Loucy (cell line): ENCODE data around the gene PRR36.

Experiments
- H2AFZ ChIP-seq: fragments of 200-600 bp; sonication (generic); 2 replicates; pipeline ENCODE4 v1.6.0; 2016; ENCODE audit warnings: antibody characterized with exemption, mild to moderate bottlenecking, low read length, moderate library complexity
- H3F3A ChIP-seq: fragments of 200-600 bp; 2 replicates; pipeline ENCODE4 v1.6.0; 2016; ENCODE audit warnings: antibody characterized with exemption, low read depth, mild to moderate bottlenecking
- H3K27me3 ChIP-seq: fragments of 200-600 bp; sonication (generic); 2 replicates; pipeline ENCODE4 v1.6.1; 2014; ENCODE audit warnings: low read length, mild to moderate bottlenecking; ENCODE audit not compliant: insufficient read depth, poor library complexity, severe bottlenecking
- H3K36me3 ChIP-seq: fragments of 200-600 bp; sonication (generic); 2 replicates; pipeline ENCODE4 v1.6.1; 2016; ENCODE audit warnings: low read length; ENCODE audit not compliant: insufficient read depth
- H3K4me1 ChIP-seq: fragments of 200-600 bp; sonication (generic); 2 replicates; pipeline ENCODE4 v1.5.1; 2014; ENCODE audit warnings: low read length, mild to moderate bottlenecking; ENCODE audit not compliant: insufficient read depth, poor library complexity, severe bottlenecking
- H3K4me2 ChIP-seq: fragments of 200-600 bp; sonication (generic); 2 replicates; pipeline ENCODE4 v1.6.0; 2014; ENCODE audit warnings: antibody characterized with exemption, low read length, low read depth, mild to moderate bottlenecking; ENCODE audit not compliant: poor library complexity, severe bottlenecking
- H3K4me3 ChIP-seq: fragments of 200-600 bp; sonication (generic); 2 replicates; pipeline ENCODE4 v1.5.1; 2014; ENCODE audit warnings: low read length, mild to moderate bottlenecking, mixed read lengths; ENCODE audit not compliant: poor library complexity, severe bottlenecking
- H3K79me2 ChIP-seq: fragments of 200-600 bp; sonication (generic); 2 replicates; pipeline ENCODE4 v1.6.1; 2014; ENCODE audit warnings: low read length; ENCODE audit not compliant: insufficient read depth
- H3K9ac ChIP-seq: fragments of 200-600 bp; sonication (generic); 2 replicates; pipeline ENCODE4 v1.6.0; 2014; ENCODE audit warnings: mild to moderate bottlenecking, low read depth, low read length, moderate library complexity; ENCODE audit not compliant: poor library complexity, severe bottlenecking
- H3K9me2 ChIP-seq: fragments of 200-600 bp; sonication (generic); replicated peaks from 2 replicates; pipeline ENCODE4 v1.6.1; 2016; ENCODE audit warnings: low read depth, low read length, mixed read lengths
- H3K9me3 ChIP-seq: fragments of 200-600 bp; sonication (generic); 2 replicates; pipeline ENCODE4 v1.6.1; 2014; ENCODE audit warnings: mild to moderate bottlenecking, antibody characterized with exemption, low read length, low read depth; ENCODE audit not compliant: insufficient read depth
- H4K20me1 ChIP-seq: fragments of 200-600 bp; sonication (generic); 2 replicates; pipeline ENCODE4 v1.6.0; 2014; ENCODE audit warnings: antibody characterized with exemption, low read length, mild to moderate bottlenecking; ENCODE audit not compliant: insufficient read depth, poor library complexity, severe bottlenecking
- CTCF ChIP-seq: fragments of 200-600 bp; sonication (generic); conservative IDR thresholded peaks from 2 replicates; pipeline ENCODE4 v1.5.1; 2014; ENCODE audit warnings: mild to moderate bottlenecking, antibody characterized with exemption, low read length
- EZH2phosphoT487 ChIP-seq: fragments of 200-600 bp; IDR thresholded peaks from 2 replicates; pipeline ENCODE4 v1.6.1; 2018; ENCODE audit warnings: antibody characterized with exemption, mild to moderate bottlenecking, moderate library complexity, borderline replicate concordance

PRR36 gene

GRCh38 chr19:7874076-7874896 lies at the start of gene PRR36:
TSS of gene PRR36 (minus strand) at chr19:7874390. CDS start at chr19:7873689, 701 bp downstream.
- Histone ChIP-seq H3K9me3 (no peaks in the 10 kb centered on the region), H3K9me2 (no peaks in the 10 kb centered on the region), H3K9ac (peak within 1 kb of the TSS; percentile 79), H3K4me2 (peak within 1 kb of the TSS; percentile 67), H3K4me3 (peak within 1 kb of the TSS; percentile 78), H3K4me1 (peaks cover 16% of the 10 kb centered on the region), H4K20me1 (no peaks in the 10 kb centered on the region), H3K36me3 (no peaks in the 10 kb centered on the region), H3K79me2 (no peaks in the 10 kb centered on the region), H2AFZ (peak within 1 kb of the TSS; percentile 95), H3K27me3 (no peaks in the 10 kb centered on the region), H3F3A (peaks cover 4% of the 10 kb centered on the region; the same call in 1 of the 2 replicates)
- TF ChIP-seq EZH2phosphoT487 (no peak), CTCF (no peak)

GRCh38 chr19:7923295-7924191 lies 49.4 kb upstream of the PRR36 start:
- H4K20me1 ChIP-seq, result peaks cover 8% of the 10 kb centered on the region
- H2AFZ ChIP-seq, result no peak overlapping the region
- H3K9ac ChIP-seq, result no peak overlapping the region
- H3K4me3 ChIP-seq, result no peak overlapping the region
- no peaks in the 10 kb centered on the region for H3K27me3 ChIP-seq
- no peaks in the 10 kb centered on the region for H3K9me3 ChIP-seq
- H3F3A ChIP-seq, result no peaks in the 10 kb centered on the region
- H3K79me2 ChIP-seq, result no peaks in the 10 kb centered on the region
- H3K4me1 ChIP-seq, result peaks cover 15% of the 10 kb centered on the region
- no peaks in the 10 kb centered on the region for H3K9me2 ChIP-seq
- TF ChIP-seq CTCF (no peak), EZH2phosphoT487 (no peak)
- H3K36me3 ChIP-seq, result no peaks in the 10 kb centered on the region
- no peak overlapping the region for H3K4me2 ChIP-seq

- Histone ChIP-seq H3K4me3 (no peak overlapping the region), H2AFZ (no peak overlapping the region), H3K79me2 (no peaks in the 10 kb centered on the region), H4K20me1 (peaks cover 8% of the 10 kb centered on the region), H3K9me3 (no peaks in the 10 kb centered on the region), H3K9ac (no peak overlapping the region), H3F3A (no peaks in the 10 kb centered on the region), H3K9me2 (no peaks in the 10 kb centered on the region), H3K27me3 (no peaks in the 10 kb centered on the region), H3K4me2 (no peak overlapping the region), H3K36me3 (no peaks in the 10 kb centered on the region), H3K4me1 (peaks cover 15% of the 10 kb centered on the region)
- TF ChIP-seq EZH2phosphoT487 (no peak), CTCF (no peak)
These were observed 48.6 kb upstream of the PRR36 start for GRCh38 chr19:7922836-7923195.
